Activated CD4-positive, alpha-beta T cell treated with anti-CD3 and anti-CD28 coated beads, Interleukin-10, Interleukin-2, amounts not matched to agents 100 ng/mL and 50 ng/mL, durations not matched to agents 16 hours and 8 hours (primary cell): Measurements from ENCODE around the gene SLC5A4.
"Not testable (repeated sequence)": the region's sequence is repeated elsewhere in the genome, so short reads cannot be mapped to it uniquely, and the experiment has no call there.

Experiments used
- DNase-seq: peaks from one replicate; pipeline ENCODE4 v3.0.0-alpha.2; 2020

Gene SLC5A4

DNA sequence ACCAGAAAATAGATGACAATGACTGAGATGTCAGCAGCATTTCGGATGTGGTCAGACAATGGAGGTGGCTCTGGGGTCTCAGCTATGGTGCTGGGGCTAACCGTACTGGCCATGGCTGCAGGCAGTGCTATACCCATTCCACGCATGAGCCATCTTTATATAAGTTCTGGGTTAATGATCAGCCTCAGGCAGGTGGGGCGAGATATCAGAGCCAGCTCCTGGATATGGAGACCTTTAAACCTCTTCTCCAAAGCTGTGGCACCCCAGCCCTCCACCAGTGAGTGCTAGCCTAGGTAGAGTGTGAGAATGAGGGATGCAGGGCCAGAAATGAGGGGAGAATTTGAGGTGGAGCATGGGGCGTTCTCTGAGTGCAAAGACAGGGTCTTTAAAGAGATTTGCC is at the start of gene SLC5A4:
TSS of gene SLC5A4 (minus strand) at position 131 of the 400 bp plus-strand sequence. CDS start at position 113, 18 bp downstream.
- DNase-seq: no peak

DNA sequence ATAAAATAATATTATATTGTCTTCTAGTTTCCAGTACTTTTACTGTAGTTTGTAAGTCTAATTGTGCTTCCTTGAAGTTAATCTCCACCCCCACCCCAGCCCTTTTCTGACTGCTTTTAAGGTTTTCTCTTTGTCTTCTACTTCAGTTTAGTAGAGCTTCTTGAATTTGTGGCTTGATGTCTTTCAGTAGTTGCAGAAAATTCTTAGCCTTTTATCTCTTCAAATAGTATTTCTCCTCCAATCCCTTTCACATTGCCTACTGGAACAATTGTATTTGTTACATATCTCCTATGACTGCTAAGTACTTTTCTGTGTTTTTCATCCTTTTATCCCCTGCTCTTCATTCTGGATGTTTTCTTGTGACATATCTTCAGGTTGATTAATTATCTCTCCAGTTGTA is 38.8 kb upstream of the SLC5A4 start:
- not testable (repeated sequence) for DNase-seq

DNA sequence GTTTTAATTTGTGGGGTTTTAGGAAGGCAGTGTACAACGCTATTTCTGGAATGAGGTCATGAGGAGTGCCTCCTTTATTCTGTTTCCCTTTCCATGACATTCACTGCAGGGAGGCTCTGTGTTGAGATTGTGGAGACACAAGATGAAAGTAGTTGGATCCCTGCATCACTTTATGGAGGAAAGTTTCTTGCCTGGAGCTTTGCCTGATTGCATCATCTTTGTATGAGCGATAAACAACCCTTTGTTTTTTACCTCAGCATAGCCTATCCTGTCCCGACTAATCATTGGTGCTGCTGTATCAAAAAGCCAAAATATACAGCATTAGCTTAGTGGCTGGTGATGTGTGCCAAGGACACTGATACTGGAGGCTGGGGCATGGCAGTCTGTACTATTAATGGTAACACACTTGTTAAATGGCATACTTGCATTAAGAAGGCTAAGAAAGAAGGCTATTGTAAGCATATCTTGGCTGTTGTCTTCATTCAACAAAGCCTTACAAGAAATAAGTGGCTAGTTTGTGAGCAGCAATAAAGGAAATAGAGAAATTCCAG is 31.2 kb upstream of the SLC5A4 start:
- DNase-seq: no peak

DNA sequence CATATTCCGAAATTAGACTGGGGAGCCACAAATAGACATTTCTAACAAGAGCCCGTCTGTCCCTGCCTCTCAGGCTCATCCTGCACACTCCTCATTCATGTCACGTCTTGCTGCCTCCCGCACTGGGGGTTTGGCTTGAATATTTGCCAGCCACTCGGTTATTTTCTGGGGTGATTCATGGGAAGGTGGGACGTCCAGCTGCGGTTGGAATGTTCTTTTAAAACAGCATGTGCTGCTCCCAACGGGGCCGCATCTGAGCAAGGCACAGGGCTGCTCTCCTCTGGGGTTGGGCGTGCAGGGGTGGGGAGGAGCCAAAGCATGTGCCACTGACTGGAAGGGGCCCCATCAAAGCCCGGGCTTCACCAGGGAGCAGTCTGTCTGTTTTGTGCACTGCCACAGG is 25.9 kb upstream of the SLC5A4 start:
- DNase-seq: no peak

DNA sequence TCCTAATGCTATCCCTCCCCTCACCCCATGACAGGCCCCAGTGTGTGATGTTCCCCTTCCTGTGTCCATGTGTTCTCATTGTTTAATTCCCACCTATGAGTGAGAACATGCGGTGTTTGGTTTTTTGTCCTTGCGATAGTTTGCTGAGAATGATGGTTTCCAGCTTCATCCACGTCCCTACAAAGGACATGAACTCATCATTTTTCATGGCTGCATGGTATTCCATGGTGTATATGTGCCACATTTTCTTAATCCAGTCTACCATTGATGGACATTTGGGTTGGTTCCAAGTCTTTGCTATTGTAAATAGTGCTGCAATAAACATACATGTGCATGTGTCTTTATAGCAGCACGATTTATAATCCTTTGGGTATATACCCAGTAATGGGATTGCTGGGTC is 20.2 kb upstream of the SLC5A4 start:
- DNase-seq: not testable (repeated sequence)

DNA sequence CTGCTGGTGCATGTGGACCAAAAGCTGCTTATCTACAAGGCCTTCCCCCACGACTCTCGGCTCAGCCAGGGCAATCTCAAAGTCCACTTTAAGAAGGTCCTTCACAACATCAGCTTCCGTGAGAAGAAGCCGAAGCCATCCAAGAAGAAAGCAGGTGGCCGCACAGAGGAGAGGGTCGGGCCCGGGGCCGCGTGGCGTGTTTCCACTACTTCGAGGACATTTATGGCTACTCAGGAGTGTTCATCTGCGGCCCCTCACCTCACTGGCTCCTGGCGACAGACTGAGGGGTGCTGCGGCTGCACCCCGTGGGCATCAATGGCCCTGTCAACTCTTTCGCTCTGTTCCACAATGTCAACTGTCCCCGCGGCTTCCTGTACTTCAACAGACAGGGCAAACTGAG is 16.2 kb upstream of the SLC5A4 start:
- DNase-seq: no peak

DNA sequence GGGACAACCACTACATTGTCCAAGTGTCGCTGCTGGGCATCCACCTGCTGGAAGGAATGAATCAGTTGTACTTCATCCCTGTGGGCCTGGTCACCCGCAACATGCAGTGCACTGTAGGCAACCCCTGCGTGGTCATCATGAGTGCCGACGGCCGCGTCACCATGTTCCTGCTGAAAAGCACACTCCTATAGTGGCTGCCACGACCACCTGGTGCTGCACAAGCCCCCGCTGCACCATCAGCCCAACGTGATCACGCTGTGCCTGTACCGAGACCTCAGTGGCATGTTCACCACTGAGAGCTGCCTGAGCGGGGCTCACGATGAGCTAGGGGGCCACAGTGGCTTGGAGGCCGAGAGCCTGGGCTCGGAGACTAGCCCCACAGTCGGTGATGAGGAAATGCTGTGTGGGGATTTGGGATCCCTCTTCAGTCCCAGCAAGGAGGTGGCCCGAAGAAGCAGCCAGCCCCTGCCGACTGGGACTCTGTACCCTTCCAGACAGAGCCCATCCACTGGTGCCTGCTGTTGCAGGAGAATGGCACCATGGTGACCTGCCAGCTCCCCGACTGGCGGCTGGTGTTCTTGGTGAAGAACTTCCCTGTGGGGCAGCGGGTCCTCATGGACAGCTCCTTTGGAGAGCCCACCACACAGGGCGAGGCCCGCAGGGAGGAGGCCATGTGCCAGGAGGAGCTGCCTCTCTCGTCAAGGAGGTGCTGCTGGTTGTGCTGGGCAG is 15.7 kb upstream of the SLC5A4 start:
- DNase-seq: no peak

DNA sequence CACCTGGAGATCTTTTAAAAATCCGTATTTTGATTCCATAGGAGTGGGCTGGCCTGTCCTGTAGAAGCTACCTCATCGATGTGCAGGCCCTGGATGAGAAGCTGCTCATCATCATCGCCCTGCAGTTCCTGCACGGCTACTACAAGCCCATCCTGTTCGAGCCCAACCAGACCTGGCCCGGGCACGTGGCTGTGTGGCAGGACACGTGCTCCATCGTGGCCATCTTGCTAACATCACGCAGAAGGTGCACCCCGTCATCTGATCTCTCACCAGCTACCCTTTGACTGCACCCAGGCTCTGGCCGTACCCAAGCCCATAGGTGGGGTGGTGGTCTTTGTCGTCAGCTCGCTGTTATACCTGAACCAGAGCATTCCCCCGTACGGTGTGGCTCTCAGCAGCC is 14.2 kb upstream of the SLC5A4 start:
- DNase-seq: no peak

DNA sequence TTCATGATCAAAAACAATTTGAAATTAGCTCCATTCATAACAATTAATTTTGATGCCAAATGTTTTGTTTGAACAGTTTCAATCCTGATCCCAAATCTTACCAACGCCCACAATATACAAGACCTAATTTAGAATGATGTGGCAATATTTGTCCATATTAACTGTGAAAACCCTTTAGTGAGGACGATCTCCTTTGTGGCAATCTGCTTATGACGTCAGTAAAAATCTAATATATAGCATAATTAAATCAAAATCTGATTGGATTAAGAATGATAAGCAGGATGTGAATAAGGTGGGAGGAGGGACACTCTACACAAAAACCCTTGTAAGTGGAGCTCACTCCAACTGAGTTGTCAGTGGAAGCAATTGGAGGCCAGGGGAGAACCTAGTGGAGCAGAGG is 11.9 kb upstream of the SLC5A4 start:
- DNase-seq: no peak

DNA sequence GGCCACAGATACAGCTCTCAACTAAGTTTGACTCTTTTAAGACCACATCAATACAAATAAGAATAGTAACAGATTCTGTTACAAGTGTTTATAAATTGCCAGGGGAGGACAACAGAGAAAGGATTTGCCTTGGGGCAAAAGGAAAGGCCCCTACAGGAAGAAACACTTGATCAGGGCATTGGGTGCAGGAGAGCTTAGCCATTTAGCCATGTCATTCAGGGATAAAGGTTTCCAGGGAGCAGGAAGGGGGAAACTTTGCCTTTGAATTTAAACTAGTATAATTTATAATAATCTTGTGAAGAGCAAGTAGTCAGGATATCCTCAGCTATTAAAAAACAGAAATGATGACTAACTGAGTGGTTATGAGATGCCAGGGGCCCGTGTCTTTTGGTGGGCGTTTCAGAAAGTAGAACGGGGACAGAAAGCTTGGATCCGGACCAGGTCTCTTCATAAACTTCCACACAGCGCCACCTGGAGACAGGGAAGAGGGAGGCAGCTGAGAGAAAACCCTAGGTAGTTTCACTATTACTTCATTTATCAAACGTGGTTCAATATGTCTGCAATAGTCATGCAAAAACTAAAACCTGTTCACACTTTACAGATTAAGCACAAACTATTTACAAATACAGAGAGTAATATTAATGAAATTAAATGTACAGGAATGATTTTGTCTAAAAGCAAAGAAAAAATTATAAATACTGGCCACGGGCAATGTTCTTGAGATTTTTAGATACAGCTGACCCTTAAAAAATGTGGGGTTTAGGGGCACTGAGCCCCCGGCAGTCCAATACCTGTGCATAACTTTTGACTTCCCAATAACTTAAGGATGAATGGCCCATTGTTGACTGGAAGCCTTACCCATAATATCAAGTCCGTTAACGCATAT is 11.0 kb upstream of the SLC5A4 start:
- DNase-seq: peak; percentile 77

DNA sequence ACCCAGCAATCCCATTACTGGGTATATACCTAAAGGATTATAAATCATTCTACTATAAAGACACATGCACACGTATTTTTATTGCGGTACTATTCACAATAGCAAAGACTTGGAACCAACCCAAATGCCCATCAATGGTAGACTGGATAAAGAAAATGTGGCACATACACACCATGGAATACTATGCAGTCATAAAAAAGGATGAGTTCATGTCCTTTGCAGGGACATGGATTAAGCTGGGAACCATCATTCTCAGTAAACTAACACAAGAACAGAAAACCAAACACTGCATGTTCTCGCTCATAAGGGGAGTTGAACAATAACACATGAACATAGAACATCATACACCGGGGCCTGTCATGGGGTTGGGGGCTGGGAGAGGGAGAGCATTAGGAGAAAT is 8.5 kb upstream of the SLC5A4 start:
- DNase-seq: not testable (repeated sequence)

DNA sequence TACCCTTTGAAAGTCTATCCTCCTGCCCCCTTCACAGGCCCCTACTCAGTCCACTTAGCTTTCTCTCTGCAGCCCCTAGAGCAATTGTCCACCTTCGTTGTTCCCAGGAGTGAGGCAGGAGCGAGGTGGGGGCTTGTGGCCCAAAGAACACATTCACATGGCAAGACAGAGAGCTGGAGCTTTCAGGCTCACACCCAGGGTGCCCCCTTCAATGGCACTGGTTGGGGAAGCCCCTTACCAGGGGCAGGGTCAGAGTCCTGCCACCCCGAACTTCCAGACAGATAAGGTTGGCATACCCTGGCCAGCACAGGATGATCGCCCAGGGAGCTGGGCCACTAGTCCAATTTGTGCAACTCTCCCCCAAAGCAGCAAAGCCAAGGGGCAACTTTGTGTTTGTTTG is 6.2 kb upstream of the SLC5A4 start:
- DNase-seq: no peak

DNA sequence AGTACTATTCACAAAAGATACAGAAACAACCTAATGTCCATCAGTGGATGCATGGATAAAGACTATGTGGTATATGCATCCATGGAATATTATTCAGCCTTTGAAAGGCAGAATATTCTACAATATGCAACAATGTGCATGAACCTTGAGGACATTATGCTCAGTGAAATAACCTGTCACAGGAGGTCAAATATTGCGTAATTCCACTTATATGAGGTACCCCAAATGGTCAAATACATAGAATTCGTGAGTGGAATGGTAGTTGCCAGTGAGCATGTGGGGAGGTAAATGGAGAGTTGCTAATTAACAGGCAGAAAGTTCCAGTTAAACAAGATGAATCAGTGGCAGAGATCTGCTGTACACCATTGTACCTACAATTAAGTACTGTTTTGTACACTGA is 3.6 kb upstream of the SLC5A4 start:
- no peak for DNase-seq

DNA sequence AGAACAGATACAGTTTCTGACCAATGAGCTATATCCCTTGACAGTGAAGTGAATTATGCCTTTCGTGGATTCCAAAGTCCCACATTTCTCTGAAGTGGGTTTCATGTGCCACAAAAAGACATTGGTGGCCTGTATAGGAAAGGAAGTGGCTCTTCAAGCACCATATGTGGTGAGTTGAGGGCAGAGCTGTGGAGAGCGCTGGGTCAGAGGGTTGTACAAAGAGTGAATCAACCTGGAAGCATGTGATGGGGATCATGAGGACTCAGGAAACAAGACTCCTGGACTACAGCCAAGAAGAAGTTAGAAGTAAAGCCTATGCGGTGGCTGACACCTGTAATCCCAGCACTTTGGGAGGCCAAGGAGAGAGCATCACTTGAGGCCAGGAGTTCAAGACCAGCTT is 579 bp upstream of the SLC5A4 start:
- DNase-seq: no peak

DNA sequence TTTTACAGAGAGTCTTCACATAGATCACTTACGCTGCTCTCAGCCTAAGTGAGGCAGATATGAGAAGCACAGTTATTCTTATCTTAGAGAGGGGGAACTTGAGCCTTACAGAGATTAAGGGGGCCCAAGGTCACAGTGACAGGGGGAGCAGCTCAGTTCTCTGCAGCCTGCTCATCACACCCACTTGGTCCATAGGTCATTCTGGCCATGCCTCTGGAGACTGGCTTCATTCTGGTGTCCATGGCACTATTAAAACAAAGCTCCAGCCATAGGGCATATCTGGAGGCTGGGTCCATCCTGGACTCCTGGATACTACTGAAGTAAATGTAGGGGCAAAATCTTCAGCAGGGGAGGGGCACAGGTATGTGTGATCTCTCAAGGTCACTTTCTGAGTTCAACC is 5.9 kb downstream of the SLC5A4 start:
- DNase-seq: no peak

DNA sequence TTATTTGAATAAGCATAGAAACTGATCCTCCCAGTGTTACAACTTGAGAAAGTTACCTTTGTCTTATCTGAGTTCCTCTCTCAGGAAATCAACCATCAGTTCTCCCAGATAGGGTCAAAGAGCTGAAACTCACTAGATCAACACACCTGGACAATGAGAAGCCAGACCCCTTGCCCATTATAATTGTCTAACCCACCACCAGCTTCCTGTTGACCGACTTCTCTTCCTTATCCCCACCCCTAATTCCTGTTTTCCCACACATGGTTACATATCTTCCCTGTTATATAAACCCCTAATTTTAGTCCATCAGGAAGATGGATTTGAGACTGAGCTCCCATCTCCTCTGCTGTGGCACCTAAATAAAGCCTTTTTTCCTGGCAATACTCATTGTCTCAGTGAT is 6.9 kb downstream of the SLC5A4 start:
- no peak for DNase-seq

DNA sequence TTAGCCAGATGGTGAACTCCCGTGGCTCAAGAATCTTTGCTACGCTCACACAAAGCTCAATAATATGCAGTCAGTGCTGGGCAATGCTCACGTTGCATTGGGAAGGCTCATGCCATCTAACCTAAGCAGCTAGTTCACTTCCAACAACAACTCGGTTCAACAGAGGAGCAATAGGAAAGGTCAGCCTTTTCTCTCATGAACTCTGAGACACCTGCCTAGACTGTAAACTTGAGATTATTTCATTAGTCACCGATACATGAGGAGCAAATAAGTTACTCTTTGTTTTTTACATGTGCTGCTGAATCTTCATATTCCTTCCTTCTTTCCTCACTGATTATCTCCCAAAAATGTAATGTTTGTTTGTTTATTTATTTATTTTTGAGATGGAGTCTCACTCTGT is 9.0 kb downstream of the SLC5A4 start:
- DNase-seq: no peak

DNA sequence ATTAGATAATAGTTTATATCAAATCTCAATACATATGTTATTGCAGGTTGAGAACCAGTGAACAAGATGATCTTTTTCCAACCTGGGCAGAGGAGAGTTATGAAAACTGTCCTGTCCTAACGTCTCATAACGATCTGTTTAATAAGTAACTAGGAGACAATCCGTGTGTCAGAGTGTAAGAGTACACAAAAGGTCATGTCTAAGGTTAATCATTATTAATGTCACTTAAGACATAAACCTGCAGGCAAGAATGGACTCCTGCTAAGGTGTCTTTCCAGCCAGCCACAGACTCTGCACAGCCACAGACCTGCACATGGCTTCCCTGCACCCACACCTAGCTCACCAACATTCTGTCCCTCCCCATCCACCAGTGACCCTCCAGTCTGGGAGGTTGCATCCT is 10.1 kb downstream of the SLC5A4 start:
- no peak for DNase-seq

DNA sequence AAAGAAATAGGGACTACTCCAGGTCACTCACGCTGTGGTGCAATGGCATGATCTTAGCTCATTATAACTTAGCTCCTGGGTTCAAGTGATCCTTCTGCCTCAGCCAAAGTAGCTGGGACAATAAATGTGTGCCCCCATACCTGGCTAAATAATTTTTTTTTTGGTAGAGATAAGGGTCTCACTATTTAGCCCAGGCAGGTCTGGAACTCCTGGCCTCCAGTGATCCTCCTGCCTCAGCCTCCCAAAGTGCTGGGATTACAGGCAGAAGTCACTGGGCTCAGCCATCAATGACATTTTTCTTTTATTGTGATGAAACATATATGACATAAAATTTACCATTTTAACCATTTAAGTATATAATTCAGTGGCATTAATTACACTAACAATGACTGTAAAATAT is 10.6 kb downstream of the SLC5A4 start:
- no peak for DNase-seq

DNA sequence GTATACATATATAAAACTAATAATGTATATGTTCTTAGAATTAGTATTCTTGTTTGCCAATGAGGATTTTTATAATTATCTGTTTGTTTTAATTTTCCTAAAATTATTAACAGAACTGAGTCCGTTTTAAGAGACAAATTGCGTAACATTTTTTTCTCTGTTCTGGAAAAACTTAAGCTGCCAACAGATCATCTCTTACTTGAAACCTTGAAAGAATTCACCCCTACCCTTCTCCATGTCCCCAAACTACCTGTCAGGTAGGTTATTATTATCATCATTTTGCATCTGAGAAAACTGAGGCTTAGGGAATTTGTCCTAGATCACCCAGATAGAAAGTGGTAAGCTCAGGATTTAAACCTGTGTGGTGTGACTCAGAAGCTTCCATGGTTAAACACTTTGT is 14.7 kb downstream of the SLC5A4 start:
- no peak for DNase-seq

DNA sequence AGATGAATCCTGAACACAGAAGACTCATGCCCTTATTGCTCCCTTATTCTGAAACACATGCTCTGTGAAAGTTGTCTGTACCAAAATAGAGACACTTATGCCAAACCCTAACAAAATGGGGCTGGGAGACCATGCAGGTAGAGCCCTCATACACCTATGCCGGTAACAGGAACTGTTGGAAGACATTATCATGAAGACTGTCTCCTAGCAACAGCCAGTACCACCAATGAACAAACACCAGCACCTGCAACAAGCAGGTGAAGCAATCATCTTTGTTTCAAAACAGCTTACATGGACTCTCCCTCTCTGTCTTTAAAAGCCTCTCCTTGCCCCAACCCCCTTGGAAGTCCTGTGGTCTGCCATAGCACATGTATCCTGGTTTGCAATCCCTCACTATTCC is 17.2 kb downstream of the SLC5A4 start:
- DNase-seq: no peak

DNA sequence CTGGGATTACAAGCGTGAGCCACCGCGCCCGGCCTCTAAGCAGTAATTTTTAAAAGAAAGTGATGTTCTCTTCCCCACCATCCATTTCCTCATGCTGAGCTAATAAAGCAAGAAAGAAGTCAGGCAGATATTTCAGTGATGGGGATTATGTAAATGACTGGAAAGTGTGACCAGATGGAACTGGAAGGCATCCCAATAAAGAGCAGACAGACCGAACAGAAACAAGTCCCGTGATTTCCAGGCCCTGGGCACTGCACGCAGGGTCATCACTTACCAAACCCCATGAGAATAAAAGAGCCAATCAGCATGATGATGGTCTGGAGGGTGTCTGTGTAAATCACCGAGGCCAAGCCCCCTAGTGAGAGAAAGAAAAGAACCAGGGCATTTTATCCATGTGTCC is 18.2 kb downstream of the SLC5A4 start:
- no peak for DNase-seq

DNA sequence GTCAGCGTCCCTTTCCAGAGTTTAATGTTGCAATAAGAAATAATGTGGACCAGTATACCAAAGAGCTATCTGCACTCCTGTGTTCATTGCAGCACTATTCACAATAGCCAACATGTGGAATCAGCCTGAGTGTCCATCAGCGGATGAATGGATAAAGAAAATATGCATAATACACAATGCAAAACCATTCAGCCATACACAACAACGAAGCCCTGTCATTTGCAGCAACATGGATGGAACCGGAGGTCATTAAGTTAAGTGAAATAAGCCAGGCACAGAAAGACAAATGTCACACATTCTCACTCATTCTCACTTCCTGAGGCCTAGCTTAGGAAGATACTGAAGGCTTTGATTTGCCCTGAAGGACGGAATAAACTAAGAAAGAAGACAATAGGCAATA is 22.1 kb downstream of the SLC5A4 start:
- no peak for DNase-seq

DNA sequence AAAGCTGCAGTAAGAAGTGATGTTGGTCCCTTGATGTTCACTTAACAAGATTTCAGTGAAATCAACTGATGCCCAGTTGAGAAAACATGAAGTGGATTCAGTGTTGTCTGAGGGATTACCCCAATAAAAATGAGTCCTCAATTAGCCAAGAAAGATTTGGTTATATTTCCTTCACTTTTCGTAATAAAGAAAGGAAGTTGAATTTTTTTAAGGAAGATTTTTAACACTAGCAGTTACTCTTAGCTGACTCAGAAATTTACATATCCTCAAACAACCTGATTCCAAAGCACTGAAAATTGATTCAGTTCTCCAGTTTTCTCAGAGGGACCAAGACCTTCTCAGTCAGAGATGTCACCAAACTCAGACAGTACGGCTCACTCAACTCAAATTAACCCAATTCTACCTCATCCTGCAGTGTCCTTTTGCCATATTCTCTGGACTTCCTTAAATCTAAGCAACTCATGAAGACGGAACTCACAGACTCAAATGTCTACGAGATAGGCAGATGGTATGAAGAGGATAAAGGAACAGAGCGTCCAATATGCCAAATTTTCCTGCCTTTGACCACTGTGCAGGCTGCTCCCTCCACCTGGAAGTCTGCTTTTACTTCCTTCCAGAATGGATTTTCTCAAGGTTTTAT is 22.8 kb downstream of the SLC5A4 start:
- DNase-seq: no peak
